ENCODE data around the gene ZBTB7C. TPM values are rescaled to one million over a fixed set of nuclear protein-coding genes. Genes with fewer than 3 reads are reported as not detected.

ZBTB7C gene
- total and polyA plus RNA-seq, 9 of the 15 experiments (the other 6 are each of a cell fraction or from before 2014, with no cell fraction given), result not detected

GRCh38 chr18:48017635-48018034 lies 391.5 kb downstream of the ZBTB7C start:
- Histone ChIP-seq H3K4me3 (no peak overlapping the region), H3K4me2 (ENCODE audit: insufficient read depth, low read length) (no peak overlapping the region), H3K27ac (ENCODE audit: extremely low read depth, low read depth, low read length) (no peak overlapping the region), H3K4me1 (replicated peaks in 1 of 2; ENCODE audit: control insufficient read depth in 2 of 2, insufficient read depth in 2 of 2, low read length in 2 of 2) (no peaks in the 10 kb centered on the region; a peak in 1 of 5 replicates), H3K27me3 (ENCODE audit: control insufficient read depth in 2 of 2, insufficient read depth in 2 of 2, low read length in 2 of 2) (peaks cover 0 to 13% of the 10 kb centered on the region in 2 experiments; a peak in 2 of 5 replicates), H2AFZ (ENCODE audit: low read depth, low read length) (no peak overlapping the region), H4K20me1 (replicated peaks; ENCODE audit: control insufficient read depth, insufficient read depth, low read length) (no peaks in the 10 kb centered on the region), H3K9ac (ENCODE audit: insufficient read depth in 1 of 2, low read depth in 2 of 2, low read length in 2 of 2) (no peak overlapping the region), H3K9me3 (replicated peaks; ENCODE audit: control insufficient read depth, insufficient read depth, low read depth, low read length) (no peaks in the 10 kb centered on the region), H3K9me1 (ENCODE audit: control insufficient read depth, insufficient read depth, low read length) (no peaks in the 10 kb centered on the region), H3K79me2 (ENCODE audit: control insufficient read depth, insufficient read depth, low read length) (no peaks in the 10 kb centered on the region), H3K36me3 (ENCODE audit: control insufficient read depth, insufficient read depth, low read length) (no peaks in the 10 kb centered on the region)
- 0% methylated on average over 2 of the region's 2 CpGs for whole genome bisulfite sequencing (ENCODE audit: insufficient coverage, low coverage, missing lambda C conversion rate)
- ChIA-PET CTCF (ENCODE audit: low intra/inter-chr PET ratio) (no interaction called here), POLR2A (no interaction called here)
- in situ Hi-C loops (cut with MboI) (no loop called here), intact Hi-C loops (cut with micrococcal nuclease) (no loop called here)
- FAIRE-seq (no peak), ATAC-seq (no peak), DNase-seq (ENCODE audit: extremely low read depth in 1 of 4, low spot score in 3 of 4) (no peak)
- BruUV-seq (replicated peaks), result no TSS peak
- TF ChIP-seq CTBP1 (IDR thresholded peaks at IDR 0.05; ENCODE audit: borderline replicate concordance) (no peak), SREBF2 (CRISPR knock-in tag; IDR thresholded peaks at IDR 0.05) (no peak), ZKSCAN3 (CRISPR knock-in tag; IDR thresholded peaks at IDR 0.05) (no peak), MGA (IDR thresholded peaks at IDR 0.05) (no peak), ARID3B (CRISPR knock-in tag; IDR thresholded peaks at IDR 0.05; ENCODE audit: borderline replicate concordance) (no peak), XRCC4 (IDR thresholded peaks at IDR 0.05; ENCODE audit: extremely low read depth, insufficient read depth, insufficient read length) (no peak), TBP (optimal IDR thresholded peaks at IDR 0.05; ENCODE audit: low read depth, low read length) (no peak), ZNF398 (CRISPR knock-in tag; IDR thresholded peaks at IDR 0.05) (no peak)

Measured in K562 (cell line).